ENCODE measurements around the gene RILPL2. TPM values are rescaled to one million over a fixed set of nuclear protein-coding genes. Genes with fewer than 3 reads are reported as not detected.
A peak's percentile ranks its signal among the peaks of the same experiment; 100 is the strongest.

The RILPL2 gene
- total and polyA plus RNA-seq, 9 of the 15 experiments (the other 6 are each of a cell fraction or from before 2014, with no cell fraction given), result 0.61 to 5.8 (median 4.3) TPM

DNA sequence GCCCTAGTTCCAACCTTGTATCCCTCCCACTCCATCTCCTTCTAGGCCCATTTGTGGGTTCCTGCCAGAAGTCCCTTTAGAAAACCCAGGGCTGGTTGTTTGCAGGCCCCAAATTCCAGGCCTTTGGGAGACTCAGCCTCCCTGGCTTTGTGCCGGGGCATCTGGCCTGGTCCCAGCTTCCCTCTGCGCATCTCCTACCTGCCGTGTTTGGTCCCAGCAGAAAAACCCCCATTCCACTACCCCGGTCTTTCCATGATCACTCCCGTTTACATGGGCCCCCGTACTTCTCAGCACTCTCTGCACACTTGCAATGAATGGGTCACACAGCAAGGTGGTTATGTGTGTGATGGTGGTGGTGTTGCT lies 37.2 kb downstream of the RILPL2 start:
- Histone ChIP-seq H3K4me1 (replicated peaks in 1 of 2; ENCODE audit: control insufficient read depth in 2 of 2, insufficient read depth in 2 of 2, low read length in 2 of 2) (peaks cover 0 to 12% of the 10 kb centered on the region in 2 experiments; a peak in 2 of 5 replicates), H3K4me3 (no peak overlapping the region), H3K36me3 (ENCODE audit: control insufficient read depth, insufficient read depth, low read length) (peaks cover 85% of the 10 kb centered on the region), H2AFZ (ENCODE audit: low read depth, low read length) (no peak overlapping the region), H3K79me2 (ENCODE audit: control insufficient read depth, insufficient read depth, low read length) (peaks cover 69% of the 10 kb centered on the region), H3K9me3 (replicated peaks; ENCODE audit: control insufficient read depth, insufficient read depth, low read depth, low read length) (no peaks in the 10 kb centered on the region), H4K20me1 (replicated peaks; ENCODE audit: control insufficient read depth, insufficient read depth, low read length) (peaks cover 32% of the 10 kb centered on the region), H3K27me3 (ENCODE audit: control insufficient read depth in 2 of 2, insufficient read depth in 2 of 2, low read length in 2 of 2) (no peaks in the 10 kb centered on the region), H3K9me1 (ENCODE audit: control insufficient read depth, insufficient read depth, low read length) (peaks cover 15% of the 10 kb centered on the region), H3K9ac (ENCODE audit: insufficient read depth in 1 of 2, low read depth in 2 of 2, low read length in 2 of 2) (peak overlapping the region in 1 of 2 experiments; percentile 9; a peak in 1 of 4 replicates), H3K4me2 (ENCODE audit: insufficient read depth, low read length) (no peak overlapping the region), H3K27ac (ENCODE audit: extremely low read depth, low read depth, low read length) (no peak overlapping the region)
- FAIRE-seq, result no peak
- intact Hi-C loops (cut with micrococcal nuclease) (no loop called here), in situ Hi-C loops (cut with MboI) (loop anchor here (25.0 kb wide), 1 partner anchor 1562 kb away; no protein-coding TSS in a partner anchor)
- ATAC-seq, result no peak; the same call in 2 of the 3 replicates
- BruUV-seq (replicated peaks), result no TSS peak
- ChIA-PET CTCF (ENCODE audit: low intra/inter-chr PET ratio) (no interaction called here), POLR2A (interaction anchor here (0.6 to 3.3 kb wide), 6 partner anchors 9 to 197 kb away, joined by 3 to 20 read pairs (median 4); no protein-coding TSS in a partner anchor)
- WGBS (ENCODE audit: insufficient coverage, low coverage, missing lambda C conversion rate), result 98% methylated on average over 6 of the region's 6 CpGs
- no peak for DNase-seq (ENCODE audit: extremely low read depth in 1 of 4, low spot score in 3 of 4)
- TF ChIP-seq, protein P1, sequence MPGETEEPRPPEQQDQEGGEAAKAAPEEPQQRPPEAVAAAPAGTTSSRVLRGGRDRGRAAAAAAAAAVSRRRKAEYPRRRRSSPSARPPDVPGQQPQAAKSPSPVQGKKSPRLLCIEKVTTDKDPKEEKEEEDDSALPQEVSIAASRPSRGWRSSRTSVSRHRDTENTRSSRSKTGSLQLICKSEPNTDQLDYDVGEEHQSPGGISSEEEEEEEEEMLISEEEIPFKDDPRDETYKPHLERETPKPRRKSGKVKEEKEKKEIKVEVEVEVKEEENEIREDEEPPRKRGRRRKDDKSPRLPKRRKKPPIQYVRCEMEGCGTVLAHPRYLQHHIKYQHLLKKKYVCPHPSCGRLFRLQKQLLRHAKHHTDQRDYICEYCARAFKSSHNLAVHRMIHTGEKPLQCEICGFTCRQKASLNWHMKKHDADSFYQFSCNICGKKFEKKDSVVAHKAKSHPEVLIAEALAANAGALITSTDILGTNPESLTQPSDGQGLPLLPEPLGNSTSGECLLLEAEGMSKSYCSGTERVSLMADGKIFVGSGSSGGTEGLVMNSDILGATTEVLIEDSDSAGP (CRISPR knock-in tag; IDR thresholded peaks at IDR 0.05), result no peak
- TF ChIP-seq MTA2 (IDR thresholded peaks at IDR 0.05; ENCODE audit: low read depth) (no peak), ZBTB7A (IDR thresholded peaks at IDR 0.05; ENCODE audit: borderline replicate concordance, control insufficient read depth, low read depth, low read length) (no peak), SNRNP70 (optimal IDR thresholded peaks at IDR 0.05; ENCODE audit: low read depth, low read length) (no peak), HLTF (IDR thresholded peaks at IDR 0.05) (no peak), NRF1 (conservative IDR thresholded peaks at IDR 0.05 in 1 of 2, IDR thresholded peaks at IDR 0.05 in 1 of 2) (no peak), HDAC6 (IDR thresholded peaks at IDR 0.05; ENCODE audit: low read depth, low read length) (no peak), NFYB (IDR thresholded peaks at IDR 0.05; ENCODE audit: extremely low read depth, insufficient read length) (no peak), TBP (optimal IDR thresholded peaks at IDR 0.05; ENCODE audit: low read depth, low read length) (no peak)

Measured in K562 (cell line).